HG02623 (cell line): Measurements from ENCODE around the gene CTNND2.
"Not testable (repeated sequence)": the region's sequence is repeated elsewhere in the genome, so short reads cannot be mapped to it uniquely, and the experiment has no call there.

Experiments
- ATAC-seq: cut with Tn5 transposase; IDR thresholded peaks from one replicate; pipeline ENCODE4 v1.9.1; 2021; ENCODE audit warnings: moderate library complexity; ENCODE audit not compliant: unreplicated experiment

Gene CTNND2

GRCh38 chr5:11482011-11482410 lies 422.2 kb downstream of the CTNND2 start:
- ATAC-seq = no peak

DNA sequence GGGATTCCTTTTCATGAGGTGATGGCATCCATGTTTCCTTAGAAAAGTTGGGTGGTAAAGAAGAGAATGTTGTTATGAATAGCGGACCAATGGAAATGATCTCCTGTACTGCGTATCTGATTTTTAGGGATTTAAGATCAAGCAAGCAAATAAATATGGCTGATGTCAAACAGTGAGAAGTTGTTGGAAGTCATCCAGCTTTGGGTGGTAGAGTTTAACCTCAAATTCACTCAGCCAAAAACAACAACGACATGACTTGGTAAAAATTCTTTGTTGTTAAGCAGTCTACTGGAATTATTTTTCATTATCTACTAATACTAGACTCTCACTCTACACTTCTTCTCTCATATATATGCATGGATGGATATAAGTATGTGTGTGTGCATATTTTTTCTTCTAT lies 426.5 kb downstream of the CTNND2 start:
- ATAC-seq = no peak

DNA sequence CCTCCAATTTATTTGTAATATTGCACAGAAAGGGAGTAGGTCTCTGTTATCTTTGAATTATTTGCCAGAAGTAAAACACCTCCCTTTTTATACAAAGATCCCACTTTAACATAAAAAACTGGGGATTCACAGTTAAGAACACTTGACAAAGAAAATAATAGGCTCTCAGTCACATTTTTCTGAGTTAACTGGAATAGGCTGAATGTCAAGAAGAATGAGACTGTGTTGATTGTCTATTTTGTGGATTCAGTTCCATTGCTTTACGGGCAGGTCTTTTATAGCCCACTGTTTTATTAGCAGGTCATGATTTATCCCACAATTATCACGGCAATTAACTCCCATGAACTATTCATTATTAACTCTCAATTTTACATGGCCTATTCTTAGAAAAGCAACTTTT lies 427.4 kb downstream of the CTNND2 start:
- no peak for ATAC-seq

DNA sequence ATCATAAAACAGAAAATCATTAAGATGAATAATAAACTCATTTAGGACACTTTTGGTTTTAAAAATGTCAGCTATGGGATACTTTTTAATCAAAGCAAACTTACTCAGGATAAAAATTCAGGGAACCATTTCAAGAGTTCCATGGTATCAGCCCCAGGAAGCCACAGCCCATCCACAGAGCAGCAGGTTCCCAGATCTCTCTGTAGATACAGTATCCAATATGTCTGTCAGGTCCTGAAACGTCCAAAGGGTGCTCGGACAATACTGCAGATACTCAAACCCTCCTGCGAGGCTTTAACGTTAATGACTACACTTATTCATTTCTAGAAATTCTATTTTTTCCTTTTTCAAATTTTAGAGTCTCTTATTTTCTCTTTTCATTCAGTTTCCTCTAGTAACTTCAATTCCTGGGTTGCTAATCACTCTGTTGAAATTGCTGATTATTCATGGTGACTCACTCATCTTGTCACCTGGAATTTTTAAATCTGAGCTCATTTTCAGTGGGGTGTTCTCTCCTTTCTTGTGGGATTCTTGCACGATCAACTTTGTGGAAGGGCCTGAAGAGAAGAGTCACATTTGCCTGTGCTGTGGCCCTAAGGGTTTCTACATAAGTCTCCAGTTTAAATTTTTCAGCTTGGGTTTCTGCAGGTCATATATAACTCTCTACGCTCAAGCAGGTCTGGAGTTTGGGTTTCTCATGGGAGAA lies 435.8 kb downstream of the CTNND2 start:
- no peak for ATAC-seq

GRCh38 chr5:11467588-11467987 lies 436.7 kb downstream of the CTNND2 start:
- no peak for ATAC-seq

DNA sequence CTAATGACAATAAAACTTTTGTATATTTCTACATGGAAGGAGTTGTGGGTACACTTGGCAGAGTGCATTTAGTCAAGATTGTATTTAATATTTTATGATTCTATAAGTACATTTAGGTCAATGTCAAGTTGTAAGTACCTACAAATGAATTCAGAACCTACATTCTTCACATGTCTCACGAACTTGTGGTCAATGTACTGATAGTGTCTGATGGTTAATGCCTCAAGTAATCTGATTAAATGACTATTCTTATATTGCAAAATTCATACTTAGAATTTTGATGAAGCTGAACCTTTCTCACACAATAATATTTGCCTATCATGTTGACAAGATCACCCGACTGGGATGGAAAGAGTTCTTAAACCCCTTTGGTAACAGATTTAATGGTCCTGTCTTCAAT lies 444.5 kb downstream of the CTNND2 start:
- ATAC-seq = no peak

- no peak for ATAC-seq
Observed at GRCh38 chr5:11455505-11455904, 448.7 kb downstream of the CTNND2 start.

- ATAC-seq = no peak
Observed at GRCh38 chr5:11452852-11453251, 451.4 kb downstream of the CTNND2 start.

DNA sequence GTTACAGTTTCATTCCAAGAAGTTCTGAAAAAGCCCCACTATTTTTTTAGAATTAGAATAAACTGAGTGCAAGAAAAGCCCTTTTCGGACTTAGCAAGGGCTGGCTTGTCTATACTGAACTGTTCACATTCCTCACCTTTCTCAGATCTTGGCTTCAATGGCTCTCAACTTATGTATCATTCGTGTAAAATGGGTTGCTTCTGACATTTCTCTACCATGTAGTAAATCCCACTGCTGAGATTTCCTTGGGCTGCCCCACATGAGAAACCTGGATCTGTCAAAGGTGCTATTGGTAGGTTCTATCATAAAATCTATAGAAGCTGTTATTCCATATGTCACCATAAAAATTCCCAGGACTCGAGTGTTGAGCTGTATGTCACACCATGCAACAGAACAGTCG lies 454.3 kb downstream of the CTNND2 start:
- ATAC-seq = no peak

GRCh38 chr5:11449217-11449616 lies 455.0 kb downstream of the CTNND2 start:
- no peak for ATAC-seq

- no peak for ATAC-seq
Observed at GRCh38 chr5:11443831-11444230, 460.4 kb downstream of the CTNND2 start.

DNA sequence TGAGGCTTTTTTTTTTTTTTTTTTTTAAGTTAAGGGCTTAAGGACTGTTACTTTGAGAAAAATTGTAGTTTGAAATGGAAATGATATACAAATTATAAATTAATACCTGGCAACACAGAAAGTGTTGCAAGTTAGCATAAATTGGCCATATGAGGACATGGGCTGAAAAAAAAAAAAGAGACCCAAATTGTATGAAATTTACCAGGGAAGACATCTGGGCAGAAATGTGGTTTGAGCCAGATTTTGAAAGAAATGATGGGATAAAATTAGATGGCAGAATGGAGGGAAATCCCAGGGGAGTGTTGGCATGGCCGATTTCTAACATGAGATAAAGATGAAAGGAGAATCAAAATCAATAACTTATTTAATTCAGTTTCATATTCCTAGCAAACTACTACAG lies 472.1 kb downstream of the CTNND2 start:
- no peak for ATAC-seq

GRCh38 chr5:11429254-11429653 lies 475.0 kb downstream of the CTNND2 start:
- ATAC-seq = no peak

DNA sequence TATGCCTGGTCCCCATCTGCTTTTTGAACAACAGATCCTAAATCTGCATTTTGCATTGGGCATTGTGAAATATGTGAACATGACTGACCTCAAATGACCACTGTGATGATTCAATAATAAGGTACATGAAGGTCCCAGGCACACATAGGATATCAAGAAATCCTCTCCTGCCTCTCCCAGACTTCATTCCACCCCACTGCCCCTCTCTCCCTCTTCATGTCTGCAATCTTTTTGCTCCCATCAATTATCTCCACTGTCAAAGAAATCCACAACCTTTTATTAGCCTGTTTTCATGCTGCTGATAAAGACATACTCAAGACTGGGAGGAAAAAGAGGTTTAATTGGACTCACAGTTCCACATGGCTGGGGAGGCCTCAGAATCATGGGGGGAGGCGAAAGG lies 476.7 kb downstream of the CTNND2 start:
- no peak for ATAC-seq

DNA sequence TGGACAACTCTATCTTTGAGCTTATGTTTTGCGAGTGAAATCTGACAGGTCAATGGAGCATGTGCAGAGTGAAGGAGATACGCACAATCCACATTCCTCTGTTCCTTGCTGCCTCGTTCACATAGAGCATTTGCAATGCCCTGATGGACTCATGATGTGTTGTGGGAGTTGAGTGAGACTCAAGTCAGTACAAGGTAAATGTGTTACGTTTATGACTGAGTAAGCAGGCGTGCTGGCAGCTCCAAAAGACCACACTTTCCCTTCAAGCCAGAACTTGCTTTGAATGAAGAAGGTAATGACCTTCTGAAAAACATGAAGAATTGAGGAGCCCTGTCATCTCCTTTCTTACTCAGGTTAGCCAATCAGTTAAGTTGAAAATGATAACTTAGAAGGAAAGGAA lies 477.8 kb downstream of the CTNND2 start:
- ATAC-seq = no peak

DNA sequence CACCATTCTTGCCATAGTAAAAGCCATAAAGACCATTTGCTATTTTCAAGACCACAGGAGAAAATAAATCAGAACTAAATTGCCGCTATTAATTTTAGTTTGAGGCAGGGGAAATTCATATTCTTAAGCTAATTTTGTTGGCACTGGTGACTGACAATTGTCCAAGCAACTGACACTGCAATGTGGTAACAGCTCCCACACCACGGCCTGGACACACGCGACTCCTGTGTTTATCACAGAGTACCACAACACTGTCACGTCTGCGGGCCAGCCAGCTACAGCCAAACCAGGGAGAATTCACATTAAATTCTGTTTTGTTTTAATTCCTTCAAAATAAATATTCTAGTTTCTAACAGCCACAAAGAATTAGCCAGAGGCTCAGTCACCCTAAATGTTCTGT lies 481.9 kb downstream of the CTNND2 start:
- no peak for ATAC-seq

- no peak for ATAC-seq
Observed at GRCh38 chr5:11420969-11421368, 483.3 kb downstream of the CTNND2 start.

GRCh38 chr5:11415751-11416150 lies 488.5 kb downstream of the CTNND2 start:
- ATAC-seq = no peak

DNA sequence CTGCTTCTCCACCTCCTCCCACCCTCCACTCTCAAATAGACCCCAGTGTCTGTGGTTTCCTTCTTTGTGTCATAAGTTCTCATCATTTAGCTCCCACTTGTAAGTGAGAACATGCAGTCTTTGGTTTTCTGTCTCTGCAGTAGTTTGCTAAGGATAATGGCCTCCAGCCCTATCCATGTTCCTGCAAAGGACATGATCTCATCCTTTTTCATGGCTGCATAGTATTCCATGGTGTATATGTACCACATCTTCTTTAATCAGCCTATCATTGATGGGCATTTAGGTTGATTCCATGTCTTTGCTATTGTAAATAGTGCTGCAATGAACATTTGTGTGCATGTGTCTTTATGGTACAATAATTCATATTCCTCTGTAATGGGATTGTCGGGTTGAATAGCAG lies 489.5 kb downstream of the CTNND2 start:
- ATAC-seq = not testable (repeated sequence)

DNA sequence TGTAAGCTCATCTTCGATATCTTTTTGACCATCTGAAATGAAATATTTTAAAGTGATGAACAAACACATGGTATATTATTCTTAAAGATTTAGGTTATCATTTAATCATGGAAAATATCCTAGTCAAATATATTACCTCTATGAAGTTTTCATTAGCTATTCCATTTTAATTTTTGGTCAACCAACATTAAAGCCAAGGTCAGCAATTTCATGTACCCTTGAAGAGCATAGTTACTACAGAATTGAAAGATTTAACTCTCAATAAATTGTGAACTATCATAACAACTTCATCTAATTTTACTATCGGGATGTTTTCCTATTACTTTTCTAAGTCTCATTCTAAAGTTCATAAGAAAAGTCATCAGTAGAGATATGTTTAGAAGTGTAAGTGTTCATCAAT lies 492.6 kb downstream of the CTNND2 start:
- no peak for ATAC-seq

DNA sequence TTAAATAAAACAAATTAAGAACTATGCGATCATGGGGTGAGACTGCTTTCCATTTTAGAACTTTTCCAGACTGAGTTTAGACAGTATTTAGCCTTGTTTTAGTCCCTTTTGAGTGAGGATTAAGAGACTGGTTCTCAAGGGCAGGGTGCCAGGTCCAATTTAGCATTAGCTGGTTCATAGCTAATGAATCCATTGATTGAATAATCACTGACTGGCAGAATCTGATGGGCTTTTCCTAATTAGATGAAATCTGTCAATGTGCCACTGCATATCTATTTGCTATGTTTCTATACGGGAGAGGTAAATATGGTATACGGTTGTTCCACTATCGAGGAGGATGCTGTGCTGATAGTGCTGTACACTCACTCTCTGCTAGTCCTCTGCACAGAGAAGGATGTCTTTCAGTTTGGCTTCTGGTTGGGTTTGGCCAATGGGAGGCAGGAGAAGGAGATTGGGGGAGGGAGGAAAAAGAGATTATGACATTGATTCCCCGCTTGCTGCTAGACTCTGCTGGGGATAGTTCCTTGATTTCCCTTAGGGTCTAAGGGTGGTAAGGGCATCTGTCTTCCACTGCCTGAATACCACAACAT lies 496.6 kb downstream of the CTNND2 start:
- ATAC-seq = no peak

- ATAC-seq = no peak
Observed at GRCh38 chr5:11400316-11400715, 503.9 kb downstream of the CTNND2 start.

DNA sequence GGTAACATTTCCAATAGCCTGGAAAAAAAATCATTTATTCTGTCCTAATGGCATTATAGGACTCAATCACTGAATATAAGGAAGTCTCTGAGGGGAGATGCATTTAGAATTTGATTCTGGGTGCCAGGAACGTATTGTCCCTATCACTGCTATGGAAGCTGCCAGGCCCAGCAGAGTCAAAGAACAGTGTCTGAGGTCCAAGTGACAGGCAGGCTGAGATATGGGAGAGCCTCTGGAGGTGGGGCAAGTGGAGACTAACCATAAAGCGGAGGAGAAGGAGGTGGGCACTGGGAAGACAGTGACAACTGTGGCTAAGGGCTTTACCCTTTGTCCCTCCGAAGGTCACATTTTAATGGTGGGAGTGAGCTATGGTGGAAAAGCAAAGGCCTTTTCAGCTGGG lies 505.5 kb downstream of the CTNND2 start:
- no peak for ATAC-seq
